Panc1 (cell line): Measurements from ENCODE around the gene CFAP100.

Source experiments
- CTCF ChIP-seq: fragments of 450-650 bp; IDR thresholded peaks from 2 replicates; pipeline ENCODE4 v1.5.1; 2017; ENCODE audit warnings: mild to moderate bottlenecking
- POLR2AphosphoS5 ChIP-seq: IDR thresholded peaks from 2 replicates; pipeline ENCODE4 v1.6.1; 2012; ENCODE audit warnings: mild to moderate bottlenecking, low read depth, low read length, moderate library complexity

- no peak for TF ChIP-seq CTCF
- no peak for TF ChIP-seq POLR2AphosphoS5
Measured at GRCh38 chr3:126370606-126371005, 24.1 kb upstream of the CFAP100 start.
